C4-2B (cell line): ENCODE data around the gene SNED1.

Experiments used
- H3K27ac ChIP-seq: fragments of 450-650 bp; 2 replicates; pipeline ENCODE4 v1.5.1; 2017
- ZFX ChIP-seq: fragments of 450-650 bp; IDR thresholded peaks from 2 replicates; pipeline ENCODE4 v1.6.1; 2017
- TF ChIP-seq, protein P1 (sequence below): fragments of 450-650 bp; conservative IDR thresholded peaks from 2 replicates; pipeline ENCODE4 v1.5.1; 2017; ENCODE audit warnings: mild to moderate bottlenecking

The SNED1 gene

DNA sequence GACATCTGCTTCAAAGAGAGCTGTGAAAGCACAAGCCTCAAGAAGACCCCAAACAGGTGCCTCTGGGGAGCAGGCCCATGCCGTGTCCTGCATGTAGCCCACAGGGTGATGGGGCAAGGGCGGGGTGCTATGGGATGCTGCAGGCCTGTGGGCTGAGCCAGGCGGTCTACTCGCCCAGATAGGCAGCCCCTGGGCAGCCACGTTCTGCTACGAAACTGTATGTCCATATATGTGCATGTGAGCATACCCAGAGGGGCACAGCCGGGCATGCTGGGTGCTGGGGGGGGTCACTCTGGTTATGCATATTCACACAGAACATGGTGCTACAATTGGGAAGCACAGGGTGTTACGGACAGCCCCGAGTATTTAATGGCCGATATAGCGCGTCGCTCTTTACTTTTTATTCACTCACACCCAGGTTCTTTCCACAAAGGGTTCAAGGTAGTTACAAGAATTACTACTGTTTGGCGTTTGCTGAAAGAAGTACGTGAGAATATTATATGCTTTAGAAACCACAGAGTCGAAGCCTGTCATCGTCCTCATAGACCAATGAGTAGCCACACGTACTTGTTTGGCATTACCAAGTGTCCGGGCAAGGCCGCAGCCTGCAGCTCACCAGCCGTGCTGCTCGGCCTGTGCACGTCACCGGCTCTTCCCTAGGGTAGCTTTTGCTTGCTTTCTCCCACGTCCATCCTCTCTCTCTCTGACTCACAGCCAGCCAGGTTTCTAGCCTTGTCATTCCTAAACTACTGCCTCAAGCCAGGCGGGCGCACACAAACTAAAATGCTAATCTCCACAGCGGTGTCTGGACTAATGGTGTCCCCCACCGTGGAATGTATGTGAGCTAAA, 89.2 kb downstream of the SNED1 start:
- no peak overlapping the region for H3K27ac ChIP-seq
- TF ChIP-seq, protein P1, sequence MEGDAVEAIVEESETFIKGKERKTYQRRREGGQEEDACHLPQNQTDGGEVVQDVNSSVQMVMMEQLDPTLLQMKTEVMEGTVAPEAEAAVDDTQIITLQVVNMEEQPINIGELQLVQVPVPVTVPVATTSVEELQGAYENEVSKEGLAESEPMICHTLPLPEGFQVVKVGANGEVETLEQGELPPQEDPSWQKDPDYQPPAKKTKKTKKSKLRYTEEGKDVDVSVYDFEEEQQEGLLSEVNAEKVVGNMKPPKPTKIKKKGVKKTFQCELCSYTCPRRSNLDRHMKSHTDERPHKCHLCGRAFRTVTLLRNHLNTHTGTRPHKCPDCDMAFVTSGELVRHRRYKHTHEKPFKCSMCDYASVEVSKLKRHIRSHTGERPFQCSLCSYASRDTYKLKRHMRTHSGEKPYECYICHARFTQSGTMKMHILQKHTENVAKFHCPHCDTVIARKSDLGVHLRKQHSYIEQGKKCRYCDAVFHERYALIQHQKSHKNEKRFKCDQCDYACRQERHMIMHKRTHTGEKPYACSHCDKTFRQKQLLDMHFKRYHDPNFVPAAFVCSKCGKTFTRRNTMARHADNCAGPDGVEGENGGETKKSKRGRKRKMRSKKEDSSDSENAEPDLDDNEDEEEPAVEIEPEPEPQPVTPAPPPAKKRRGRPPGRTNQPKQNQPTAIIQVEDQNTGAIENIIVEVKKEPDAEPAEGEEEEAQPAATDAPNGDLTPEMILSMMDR: no peak
- no peak for TF ChIP-seq ZFX

DNA sequence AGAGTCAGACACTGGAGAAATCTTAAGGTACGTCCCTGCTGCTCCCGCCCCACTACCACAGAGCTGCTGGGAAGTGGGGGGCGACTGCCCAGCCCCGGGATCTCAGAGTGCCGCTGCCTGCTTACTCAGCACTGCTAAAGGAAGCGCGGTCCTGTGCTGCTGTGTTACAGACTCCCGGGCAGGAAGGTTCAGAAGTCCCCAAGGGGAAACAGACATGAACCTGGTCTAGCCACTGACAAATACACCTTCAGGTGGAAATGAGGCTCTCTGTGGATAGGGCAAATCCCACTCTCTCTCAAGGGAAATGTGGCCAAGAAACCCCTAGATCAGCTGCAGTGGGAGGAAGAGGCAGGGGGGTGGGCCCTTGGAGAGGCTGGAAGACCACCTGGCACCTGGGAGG, 90.0 kb downstream of the SNED1 start:
- no peak overlapping the region for H3K27ac ChIP-seq
- TF ChIP-seq, protein P1: no peak
- TF ChIP-seq ZFX: no peak

DNA sequence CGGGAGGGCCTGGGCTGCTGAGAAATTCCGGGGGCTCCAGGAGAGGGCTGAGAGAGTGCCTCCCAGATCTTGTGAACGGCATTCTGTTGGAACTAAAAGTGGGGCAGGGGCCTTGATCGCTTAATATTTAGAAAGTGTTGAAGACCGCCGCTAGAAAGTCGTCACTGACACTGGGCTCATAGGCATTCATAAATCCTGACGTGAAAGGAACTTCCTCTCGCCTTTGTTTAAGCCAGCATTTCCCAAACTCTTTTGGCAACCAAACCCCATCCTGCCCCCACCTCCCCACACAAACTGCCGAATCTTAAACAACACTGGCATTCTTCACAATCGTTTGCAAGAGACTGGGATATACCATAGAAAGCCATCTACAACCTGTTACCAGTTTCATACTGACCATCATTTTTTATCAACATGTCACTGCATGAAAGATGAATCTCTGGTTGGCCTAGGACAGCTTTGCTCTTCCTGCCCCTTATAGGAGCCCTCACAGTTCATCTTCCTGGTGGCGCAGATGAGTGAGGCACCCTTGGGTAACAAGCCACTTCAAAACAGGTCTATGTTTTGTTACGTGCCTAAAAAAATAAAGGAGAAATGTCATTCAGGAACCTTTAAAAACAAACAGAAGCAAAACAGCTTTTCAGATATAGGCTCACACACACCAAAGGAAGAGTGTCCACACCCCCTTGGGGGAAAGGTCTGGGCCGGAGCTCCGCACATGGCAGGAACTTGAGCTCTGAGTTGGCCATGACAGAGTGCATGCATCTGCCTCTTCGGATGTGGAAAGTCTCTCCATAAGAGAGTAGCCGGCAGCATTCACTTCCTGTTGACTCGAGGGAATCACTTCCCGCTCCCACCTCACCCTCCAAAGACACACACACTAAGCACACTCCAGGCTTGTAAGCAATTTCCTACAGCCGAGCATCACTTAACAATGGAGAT, 90.6 kb downstream of the SNED1 start:
- H3K27ac ChIP-seq: no peak overlapping the region
- TF ChIP-seq, protein P1: no peak
- no peak for TF ChIP-seq ZFX

DNA sequence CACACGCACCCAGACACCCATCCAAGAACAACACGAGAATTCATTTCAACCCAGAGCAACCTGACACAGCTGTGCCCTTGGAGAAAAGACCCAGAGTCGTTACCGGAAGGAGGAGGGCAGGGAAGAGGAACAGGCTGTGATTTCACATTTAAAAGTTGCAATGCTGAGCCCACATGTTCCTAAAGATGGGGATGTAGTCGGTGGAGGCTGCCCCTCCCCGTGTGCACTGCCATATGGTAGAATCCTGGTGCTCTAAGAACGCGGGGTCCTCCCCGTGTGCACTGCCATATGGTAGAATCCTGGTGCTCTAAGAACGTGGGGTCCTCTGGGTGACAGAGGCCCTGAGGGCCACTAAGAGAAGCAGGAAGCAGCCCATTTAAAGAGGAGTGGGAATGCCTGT, 92.8 kb downstream of the SNED1 start:
- H3K27ac ChIP-seq: peak overlapping the region; percentile 97
- TF ChIP-seq, protein P1: no peak
- TF ChIP-seq ZFX: no peak

DNA sequence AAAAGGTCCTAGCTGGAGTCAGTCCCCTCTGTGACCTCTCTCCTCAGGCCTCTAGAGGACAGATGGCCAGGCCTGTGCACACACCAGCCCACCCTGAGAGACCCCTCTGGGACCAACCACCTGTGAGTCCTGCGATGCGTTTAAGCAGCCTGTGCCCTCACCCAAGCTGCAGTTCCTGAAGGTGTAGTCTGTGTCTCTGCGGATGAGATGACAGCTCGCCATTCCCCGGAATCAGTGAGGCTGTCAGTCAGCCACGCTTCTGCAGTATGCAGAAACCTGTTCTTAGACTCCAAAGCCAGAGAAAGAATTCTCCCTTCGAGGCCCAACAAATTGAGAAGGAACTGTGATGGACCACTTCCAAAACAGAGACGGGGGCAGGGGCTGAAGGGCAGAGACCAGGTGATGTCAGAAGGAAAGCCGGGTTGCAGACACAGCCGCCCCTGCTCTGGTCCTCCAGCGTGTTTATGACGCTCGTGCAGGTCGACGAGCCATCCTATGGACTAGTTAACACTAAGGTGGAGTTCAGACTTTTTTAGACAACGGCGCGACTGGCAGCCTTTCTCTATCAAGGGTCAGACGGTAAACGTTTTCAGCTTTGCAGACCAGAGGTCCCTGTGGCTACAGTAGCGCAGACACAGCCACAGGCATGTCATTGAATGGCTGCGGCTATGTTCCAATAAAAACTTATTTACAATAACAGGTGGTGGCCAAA, 93.5 kb downstream of the SNED1 start:
- TF ChIP-seq ZFX: no peak
- TF ChIP-seq, protein P1: no peak
- peak overlapping the region; percentile 97 for H3K27ac ChIP-seq

DNA sequence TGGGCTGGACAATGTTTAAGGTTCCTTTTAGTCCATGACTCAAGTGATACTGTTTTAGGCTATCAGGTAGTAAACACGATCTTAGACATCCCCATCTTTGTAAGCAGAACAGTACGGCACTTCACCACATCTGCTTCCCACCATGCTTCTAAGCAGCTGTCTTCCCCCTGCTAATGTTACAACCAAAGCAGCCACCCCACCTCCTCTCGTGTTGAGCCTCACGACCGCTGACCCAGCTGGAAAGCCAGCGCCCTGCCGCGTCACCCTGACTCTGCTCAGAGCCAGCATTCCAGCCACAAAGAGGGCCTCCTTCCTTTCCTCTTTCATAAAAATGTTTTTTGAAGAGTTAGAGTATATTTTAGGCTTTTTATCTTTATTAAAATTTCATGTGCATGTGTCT, 94.3 kb downstream of the SNED1 start:
- peak overlapping the region; percentile 97 for H3K27ac ChIP-seq
- no peak for TF ChIP-seq ZFX
- TF ChIP-seq, protein P1: no peak

DNA sequence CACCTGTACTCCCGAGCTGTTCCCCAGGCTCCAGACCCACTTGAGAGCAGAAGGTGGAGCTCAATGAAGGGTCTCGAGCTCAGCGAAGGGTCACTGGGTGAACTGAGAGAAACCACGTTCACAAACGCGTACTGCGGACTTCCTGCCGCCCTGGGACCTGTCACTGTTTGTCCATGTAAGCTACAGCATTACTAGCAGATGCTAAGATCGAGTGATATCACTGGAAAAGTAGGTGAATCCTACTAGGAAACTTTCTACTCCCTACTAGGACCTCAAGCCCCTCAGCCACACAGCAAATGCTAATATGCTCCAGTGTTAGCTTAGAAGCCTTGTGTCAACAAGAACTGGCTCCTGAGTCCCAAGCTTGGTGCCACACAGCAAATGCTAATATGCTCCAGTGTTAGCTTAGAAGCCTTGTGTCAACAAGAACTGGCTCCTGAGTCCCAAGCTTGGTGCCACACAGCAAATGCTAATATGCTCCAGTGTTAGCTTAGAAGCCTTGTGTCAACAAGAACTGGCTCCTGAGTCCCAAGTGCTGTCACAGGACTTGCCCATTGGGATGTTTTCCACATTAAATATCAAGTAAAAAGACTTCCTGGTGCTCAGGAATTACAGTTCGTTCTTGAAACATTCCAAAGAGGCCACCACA, 94.8 kb downstream of the SNED1 start:
- H3K27ac ChIP-seq: peak overlapping the region; percentile 97
